ENCODE measurements around the gene PLB1.

DNA sequence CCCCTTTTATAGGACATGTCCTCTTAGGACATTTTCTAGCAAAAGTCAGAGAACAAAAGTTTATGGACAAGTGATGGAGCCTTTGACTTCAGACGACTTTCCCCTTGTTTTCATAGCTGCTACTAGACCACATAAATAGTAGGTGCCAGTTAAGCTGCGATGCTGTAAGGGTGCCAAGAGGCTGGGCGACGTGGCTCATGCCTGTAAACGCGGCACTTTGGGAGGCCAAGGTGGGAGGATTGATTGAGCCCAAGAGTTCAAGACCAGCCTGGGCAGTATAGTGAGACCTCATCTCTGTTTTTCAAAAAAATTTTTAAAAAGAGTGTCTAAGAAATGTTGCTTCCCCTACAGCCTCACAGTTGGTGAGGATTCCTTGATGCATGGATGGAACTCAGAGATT is 2.2 kb upstream of the PLB1 start:
- TF ChIP-seq, protein P1, sequence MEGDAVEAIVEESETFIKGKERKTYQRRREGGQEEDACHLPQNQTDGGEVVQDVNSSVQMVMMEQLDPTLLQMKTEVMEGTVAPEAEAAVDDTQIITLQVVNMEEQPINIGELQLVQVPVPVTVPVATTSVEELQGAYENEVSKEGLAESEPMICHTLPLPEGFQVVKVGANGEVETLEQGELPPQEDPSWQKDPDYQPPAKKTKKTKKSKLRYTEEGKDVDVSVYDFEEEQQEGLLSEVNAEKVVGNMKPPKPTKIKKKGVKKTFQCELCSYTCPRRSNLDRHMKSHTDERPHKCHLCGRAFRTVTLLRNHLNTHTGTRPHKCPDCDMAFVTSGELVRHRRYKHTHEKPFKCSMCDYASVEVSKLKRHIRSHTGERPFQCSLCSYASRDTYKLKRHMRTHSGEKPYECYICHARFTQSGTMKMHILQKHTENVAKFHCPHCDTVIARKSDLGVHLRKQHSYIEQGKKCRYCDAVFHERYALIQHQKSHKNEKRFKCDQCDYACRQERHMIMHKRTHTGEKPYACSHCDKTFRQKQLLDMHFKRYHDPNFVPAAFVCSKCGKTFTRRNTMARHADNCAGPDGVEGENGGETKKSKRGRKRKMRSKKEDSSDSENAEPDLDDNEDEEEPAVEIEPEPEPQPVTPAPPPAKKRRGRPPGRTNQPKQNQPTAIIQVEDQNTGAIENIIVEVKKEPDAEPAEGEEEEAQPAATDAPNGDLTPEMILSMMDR (IDR thresholded peaks at IDR 0.05): no peak
- no peak for TF ChIP-seq POLR2AphosphoS5 (IDR thresholded peaks at IDR 0.05)

Measured in prostate gland (tissue), 2 donors.